Adrenal gland (tissue), 5 donors: ENCODE measurements around the gene PBRM1.

ENCODE experiments used
- POLR2A ChIP-seq, 2 donors: fragments of 450-650 bp; IDR thresholded peaks; one replicate each; pipeline ENCODE4 v1.6.1; 2017; ENCODE audit warnings: antibody characterized with exemption in 2 of 2, mild to moderate bottlenecking in 2 of 2, moderate library complexity in 1 of 2
- TF ChIP-seq, protein P1 (sequence below), 6 experiments: fragments of 450-650 bp in 4 of 6; fragments of 200-600 bp in 2 of 6; sonication (generic) in 1 of 6; IDR thresholded peaks; 1 replicate in 5 of 6; 2 replicates in 1 of 6; pipeline versions ENCODE4 v1.5.1 to v1.8.0; 2016 to 2021; ENCODE audit warnings: antibody characterized with exemption in 6 of 6, mild to moderate bottlenecking in 2 of 6, moderate library complexity in 1 of 6
- donor health status: DM: no; HTN: no; CAD: no.

DNA sequence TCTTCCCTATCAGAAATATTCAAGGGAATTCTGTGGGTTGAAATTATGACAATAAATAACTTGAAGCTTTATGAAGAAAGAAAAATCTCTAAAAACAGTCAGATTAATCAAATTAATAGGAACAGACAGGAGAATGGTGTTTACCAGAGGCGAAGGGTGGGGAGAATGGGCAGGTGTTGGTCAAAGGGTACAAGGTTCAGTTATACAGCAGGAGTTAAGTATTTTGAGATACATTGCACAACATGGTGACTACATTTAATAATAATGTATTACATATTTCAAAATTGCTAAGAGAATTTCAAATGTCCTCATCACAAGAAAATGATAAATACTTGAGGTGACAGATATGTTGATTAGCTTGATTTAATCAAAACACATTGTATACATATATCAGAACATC, 38.8 kb upstream of the PBRM1 start:
- TF ChIP-seq, protein P1, sequence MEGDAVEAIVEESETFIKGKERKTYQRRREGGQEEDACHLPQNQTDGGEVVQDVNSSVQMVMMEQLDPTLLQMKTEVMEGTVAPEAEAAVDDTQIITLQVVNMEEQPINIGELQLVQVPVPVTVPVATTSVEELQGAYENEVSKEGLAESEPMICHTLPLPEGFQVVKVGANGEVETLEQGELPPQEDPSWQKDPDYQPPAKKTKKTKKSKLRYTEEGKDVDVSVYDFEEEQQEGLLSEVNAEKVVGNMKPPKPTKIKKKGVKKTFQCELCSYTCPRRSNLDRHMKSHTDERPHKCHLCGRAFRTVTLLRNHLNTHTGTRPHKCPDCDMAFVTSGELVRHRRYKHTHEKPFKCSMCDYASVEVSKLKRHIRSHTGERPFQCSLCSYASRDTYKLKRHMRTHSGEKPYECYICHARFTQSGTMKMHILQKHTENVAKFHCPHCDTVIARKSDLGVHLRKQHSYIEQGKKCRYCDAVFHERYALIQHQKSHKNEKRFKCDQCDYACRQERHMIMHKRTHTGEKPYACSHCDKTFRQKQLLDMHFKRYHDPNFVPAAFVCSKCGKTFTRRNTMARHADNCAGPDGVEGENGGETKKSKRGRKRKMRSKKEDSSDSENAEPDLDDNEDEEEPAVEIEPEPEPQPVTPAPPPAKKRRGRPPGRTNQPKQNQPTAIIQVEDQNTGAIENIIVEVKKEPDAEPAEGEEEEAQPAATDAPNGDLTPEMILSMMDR (IDR thresholded peaks at IDR 0.05): no peak
- TF ChIP-seq POLR2A (IDR thresholded peaks at IDR 0.05): no peak
